T-helper 1 cell (primary cell): ENCODE data around the gene CCDC86.

Experiments used
- DNase-seq, 5 donors: peaks; one replicate each; pipeline ENCODE4 v3.0.0-alpha.2; 2012 to 2020

The CCDC86 gene

DNA sequence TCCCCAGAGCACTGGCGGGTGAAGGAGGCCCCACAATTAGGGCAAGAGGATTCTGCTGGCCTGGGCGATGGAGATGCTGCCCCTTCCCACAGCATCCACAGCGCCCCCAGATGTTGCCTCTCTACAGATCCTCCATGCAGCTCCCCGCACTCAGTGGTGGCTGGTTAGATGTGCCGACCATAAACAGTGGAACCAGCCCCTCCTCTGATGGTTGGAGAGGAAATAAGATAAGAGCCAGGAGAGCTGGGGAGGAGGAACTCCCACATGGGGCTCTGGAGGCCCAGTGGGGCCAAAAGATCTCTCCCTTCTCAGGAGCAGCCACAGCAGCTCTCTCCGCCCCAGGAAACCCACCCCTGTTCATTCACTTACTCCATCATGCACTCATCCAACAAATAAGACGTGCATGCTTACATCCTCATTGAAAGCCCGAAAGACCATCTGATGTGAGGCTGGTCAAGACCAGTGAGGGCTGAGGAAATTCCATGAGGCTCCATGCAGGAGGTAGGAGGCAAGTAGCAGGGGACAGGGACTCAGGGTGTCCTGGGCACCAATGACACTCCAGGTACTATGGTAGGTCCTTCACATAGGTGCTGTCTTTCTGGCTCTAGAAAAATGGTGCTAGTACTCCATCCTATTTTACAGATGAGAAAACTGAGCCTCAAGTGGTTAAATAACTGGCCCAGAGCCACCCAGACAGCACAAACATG lies 12.4 kb downstream of the CCDC86 start:
- DNase-seq, result no peak

GRCh38 chr11:60854847-60855725 lies 13.2 kb downstream of the CCDC86 start:
- DNase-seq, result no peak

DNA sequence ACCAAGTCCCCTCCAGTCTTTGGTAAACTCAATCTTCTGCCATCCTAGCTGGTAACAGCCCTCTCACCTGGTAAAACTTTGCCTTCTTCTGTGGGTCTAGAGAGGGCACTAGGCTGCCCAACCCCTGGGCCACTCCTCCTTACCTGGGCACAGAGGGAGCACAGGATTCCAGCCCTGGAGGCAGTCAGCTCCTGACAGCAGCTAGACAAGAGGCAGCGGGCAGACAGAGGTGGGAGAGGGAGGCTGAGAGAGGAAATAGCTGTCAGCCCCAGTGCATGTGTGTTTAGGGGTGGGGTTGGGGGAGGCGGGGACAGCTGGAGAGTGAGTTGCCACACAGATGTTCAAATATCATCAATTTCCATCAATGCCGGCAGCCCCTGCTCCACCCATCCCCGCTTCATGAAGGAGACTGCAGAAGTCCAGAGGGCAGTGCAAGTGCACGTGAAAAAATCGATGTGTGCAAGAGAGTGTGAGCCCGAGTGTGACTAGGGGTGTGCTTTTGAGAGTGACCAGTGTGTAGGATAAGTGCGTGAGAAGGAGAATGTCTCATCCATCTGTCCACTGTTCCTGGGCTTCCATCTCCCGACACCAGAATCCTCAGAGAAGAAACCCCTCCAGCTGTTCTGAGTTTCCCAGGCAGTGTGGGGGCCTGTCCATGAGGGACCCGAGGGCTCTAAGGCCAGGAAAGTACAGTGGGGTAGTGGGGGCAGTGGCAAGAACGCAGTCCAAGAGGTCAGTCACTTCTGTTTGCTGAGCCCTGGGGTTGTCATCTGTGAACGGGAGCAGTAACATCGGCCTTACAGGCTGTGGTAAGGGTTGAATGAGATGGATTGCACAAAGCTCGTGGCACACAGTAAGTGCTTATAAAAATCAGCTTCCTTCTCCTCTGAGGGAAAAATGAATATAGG lies 14.1 kb downstream of the CCDC86 start, which contains the start of gene PTGDR2:
PTGDR2 (minus strand) TSS at position 225 of the 908 bp plus-strand sequence. CDS start 2,228 bp downstream, outside the sequence.
- DNase-seq, result no peak

- DNase-seq, result no peak
Observed at GRCh38 chr11:60857378-60858232, 15.7 kb downstream of the CCDC86 start.

- DNase-seq, result no peak
Observed at GRCh38 chr11:60858236-60858635, 16.3 kb downstream of the CCDC86 start.

GRCh38 chr11:60858731-60859464 lies 17.0 kb downstream of the CCDC86 start:
- peak in 1 of 5 donors; percentile 37 for DNase-seq

DNA sequence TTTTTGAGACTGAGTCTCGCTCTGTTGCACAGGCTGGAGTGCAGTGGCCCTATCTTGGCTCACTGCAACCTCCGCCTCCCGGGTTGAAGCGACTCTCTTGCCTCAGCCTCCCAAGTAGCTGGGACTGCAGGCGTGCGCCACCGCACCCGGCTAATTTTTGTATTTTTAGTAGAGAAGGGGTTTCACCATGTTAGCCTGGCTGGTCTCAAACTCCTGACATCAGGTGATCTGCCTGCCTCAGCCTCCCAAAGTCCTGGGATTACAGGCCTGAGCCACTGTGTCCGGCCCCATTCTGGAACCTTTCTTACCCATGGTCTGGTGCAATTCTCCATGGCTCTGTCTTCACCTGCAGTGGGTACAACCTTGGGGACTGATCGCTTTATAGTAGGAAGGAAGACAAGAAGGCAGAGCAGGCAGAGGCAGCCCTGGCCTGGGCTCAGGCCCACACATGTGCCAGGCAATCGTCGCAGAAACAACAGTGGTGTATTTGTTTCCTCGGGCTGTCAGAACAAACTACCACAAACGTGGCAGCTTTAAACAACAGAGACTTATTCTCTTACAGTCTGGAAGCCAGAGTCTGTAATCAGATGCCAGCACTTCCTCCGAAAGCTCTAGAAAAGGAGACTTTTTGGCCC lies 17.8 kb downstream of the CCDC86 start:
- no peak for DNase-seq

DNA sequence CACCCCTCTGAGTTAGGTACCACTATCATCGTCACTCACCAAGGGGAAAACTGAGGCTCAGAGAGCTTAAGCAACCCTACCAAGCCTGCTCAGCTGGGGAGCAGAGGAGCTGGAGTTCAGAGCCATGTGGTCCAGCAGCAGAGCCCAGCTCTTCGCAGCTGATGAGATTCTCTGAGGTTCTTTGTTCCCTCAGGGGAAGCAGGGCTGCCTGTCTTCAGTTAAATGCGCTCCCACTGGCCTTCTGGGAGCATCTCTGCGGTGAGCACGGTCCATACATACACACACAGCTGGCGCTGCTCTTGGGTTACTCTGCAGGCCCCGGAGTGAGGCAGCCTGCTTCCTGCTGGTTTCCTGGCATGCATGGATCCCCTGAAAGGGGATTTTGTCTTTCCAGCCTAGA lies 19.0 kb downstream of the CCDC86 start:
- no peak for DNase-seq

DNA sequence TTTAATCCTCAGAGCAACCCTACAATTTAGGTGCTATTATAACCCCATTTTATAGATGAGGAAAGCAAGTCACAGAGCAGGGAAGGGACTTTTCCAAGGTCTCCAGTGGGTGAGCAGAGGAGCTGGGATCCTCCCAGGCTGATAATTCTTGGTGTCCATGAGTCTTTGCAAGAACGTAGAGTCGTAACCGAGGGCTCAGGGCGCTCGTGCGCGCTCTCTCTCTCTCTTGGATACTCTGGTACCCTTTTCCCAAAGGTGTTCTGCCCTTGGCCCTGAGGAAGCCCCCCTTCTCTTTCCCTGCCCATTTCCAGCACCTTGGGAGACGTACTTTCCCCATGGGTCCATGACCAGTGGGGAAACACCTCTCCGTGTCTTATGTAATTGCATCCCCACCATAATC lies 20.3 kb downstream of the CCDC86 start:
- DNase-seq, result no peak

GRCh38 chr11:60863550-60864521 lies 21.9 kb downstream of the CCDC86 start:
- DNase-seq, result no peak

GRCh38 chr11:60864856-60865513 lies 23.1 kb downstream of the CCDC86 start:
- DNase-seq, result no peak

DNA sequence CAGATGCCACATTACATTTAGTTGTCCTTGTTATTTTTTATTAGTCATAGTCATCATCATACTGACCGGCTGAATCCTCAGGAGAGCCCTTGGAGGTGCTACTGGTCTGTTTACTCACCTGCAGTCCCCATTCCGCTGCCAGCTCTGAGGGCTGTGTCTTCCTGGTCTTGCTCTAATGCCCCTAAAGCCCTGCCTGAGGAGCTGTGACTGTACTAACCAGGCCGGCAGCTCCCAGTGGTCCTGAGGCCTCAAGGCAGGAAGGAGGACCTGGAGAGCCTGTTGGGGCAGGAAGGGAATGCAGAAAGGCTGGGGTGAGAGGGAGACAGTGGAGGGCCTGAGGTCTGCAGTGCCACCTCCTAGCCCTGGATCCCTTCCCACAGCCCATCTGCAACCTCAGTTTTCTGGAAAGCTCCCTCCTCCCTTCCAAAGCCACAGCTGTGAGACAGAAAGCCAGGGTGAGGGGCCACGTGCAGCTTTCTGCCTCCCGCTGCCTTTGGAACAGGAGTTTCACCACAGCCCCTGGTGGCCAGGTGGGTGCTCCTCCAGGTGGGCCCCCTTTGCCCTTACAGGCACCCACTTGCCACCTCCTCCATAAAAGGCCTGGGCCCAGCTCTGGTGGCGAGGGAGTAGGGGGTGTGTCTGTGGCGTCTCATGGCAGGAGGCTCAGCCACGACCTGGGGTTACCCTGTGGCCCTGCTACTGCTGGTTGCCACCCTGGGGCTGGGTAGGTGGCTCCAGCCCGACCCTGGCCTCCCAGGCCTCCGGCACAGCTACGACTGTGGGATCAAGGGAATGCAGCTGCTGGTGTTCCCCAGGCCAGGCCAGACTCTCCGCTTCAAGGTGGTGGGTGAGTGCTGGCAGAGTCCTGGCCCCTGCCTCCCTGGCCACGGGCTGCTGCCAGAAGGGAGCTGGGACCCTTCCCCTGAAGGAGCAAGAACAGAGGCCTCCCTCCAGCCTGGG lies 25.3 kb downstream of the CCDC86 start, which contains the start of gene ZP1:
ZP1 (plus strand) TSS at position 632 of the 960 bp plus-strand sequence; CDS start at position 652, 20 bp downstream.
- DNase-seq, result no peak

GRCh38 chr11:60867871-60868681 lies 26.2 kb downstream of the CCDC86 start:
- DNase-seq, result no peak

DNA sequence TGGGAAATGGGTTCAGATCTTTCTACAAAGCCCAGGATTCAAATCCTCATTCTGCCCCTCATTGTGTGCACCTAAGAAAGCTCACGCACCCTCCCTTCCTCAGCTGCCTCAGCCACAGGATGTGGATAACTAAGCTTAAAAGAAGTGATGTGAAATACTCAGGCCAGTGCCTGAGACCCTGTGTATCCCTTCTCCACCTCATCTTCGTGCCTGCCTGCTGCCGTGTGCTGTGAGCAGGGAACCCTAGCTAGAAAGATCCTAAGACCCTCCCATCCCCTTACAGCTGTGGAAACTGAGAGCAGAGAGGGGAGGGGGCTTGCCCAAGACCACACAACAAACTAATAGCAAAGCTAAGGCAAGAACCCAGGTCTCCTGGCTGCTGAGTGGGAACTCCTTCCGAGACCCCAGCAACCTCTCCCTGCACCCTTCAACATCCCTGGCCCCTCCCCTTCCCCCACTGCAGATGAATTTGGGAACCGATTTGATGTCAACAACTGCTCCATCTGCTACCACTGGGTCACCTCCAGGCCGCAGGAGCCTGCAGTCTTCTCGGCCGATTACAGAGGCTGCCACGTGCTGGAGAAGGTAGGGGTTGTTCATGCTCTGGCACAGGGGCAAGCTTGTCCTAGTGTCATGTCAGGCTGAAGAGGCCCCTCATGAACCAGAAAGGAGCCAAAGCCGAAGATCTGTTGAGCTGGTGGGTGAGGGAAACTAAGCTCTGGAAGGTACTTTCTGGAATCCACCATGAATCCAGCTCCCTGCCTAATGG lies 27.0 kb downstream of the CCDC86 start:
- no peak for DNase-seq

- DNase-seq, result no peak
Observed at GRCh38 chr11:60869451-60869825, 27.5 kb downstream of the CCDC86 start.

DNA sequence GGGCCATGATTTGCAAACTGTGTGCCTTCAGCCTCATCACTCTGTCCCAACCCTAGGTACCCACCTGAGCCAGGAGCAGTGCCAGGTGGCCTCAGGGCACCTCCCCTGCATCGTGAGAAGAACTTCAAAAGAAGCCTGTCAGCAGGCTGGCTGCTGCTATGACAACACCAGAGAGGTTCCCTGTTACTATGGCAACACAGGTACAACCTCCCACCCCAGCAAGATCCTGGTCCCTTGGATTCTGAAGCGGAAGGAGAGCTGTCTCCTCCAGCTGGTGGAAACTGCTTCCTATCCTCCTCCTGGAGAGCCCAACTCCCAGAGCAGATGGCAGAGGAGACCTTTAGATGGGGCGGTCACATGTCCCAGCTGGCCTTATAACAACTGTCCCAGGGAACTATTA lies 28.4 kb downstream of the CCDC86 start:
- DNase-seq, result no peak
